Parathyroid adenoma (tissue), 2 donors: Measurements from ENCODE around the gene PATE2.

ENCODE experiments used
- H2AFZ ChIP-seq: fragments of 300-600 bp; sonication (generic); one replicate; pipeline ENCODE4 v1.7.0; 2017; ENCODE audit warnings: antibody characterized with exemption, mild to moderate bottlenecking
- H3K27ac ChIP-seq: fragments of 300-600 bp; sonication (generic); one replicate; pipeline ENCODE4 v1.7.0; 2017
- H3K27me3 ChIP-seq: fragments of 300-600 bp; sonication (generic); one replicate; pipeline ENCODE4 v1.7.0; 2017; ENCODE audit warnings: low read length; ENCODE audit not compliant: control insufficient read depth, insufficient read depth
- H3K36me3 ChIP-seq: fragments of 300-600 bp; sonication (generic); one replicate; pipeline ENCODE4 v1.7.0; 2017; ENCODE audit warnings: low read length; ENCODE audit not compliant: control insufficient read depth, insufficient read depth
- H3K4me1 ChIP-seq: fragments of 300-600 bp; sonication (generic); one replicate; pipeline ENCODE4 v1.7.0; 2017; ENCODE audit warnings: control low read depth
- H3K4me2 ChIP-seq: fragments of 300-600 bp; sonication (generic); one replicate; pipeline ENCODE4 v1.7.0; 2017; ENCODE audit warnings: low read length
- H3K4me3 ChIP-seq: fragments of 300-600 bp; sonication (generic); one replicate; pipeline ENCODE4 v1.7.0; 2017; ENCODE audit warnings: low read depth, low read length
- H3K79me2 ChIP-seq: fragments of 300-600 bp; sonication (generic); one replicate; pipeline ENCODE4 v1.7.0; 2017; ENCODE audit warnings: control low read depth
- H3K9ac ChIP-seq: fragments of 300-600 bp; sonication (generic); one replicate; pipeline ENCODE4 v1.7.0; 2017; ENCODE audit warnings: mild to moderate bottlenecking
- H3K9me3 ChIP-seq: fragments of 300-600 bp; sonication (generic); one replicate; pipeline ENCODE4 v1.7.0; 2017; ENCODE audit warnings: low read length; ENCODE audit not compliant: control insufficient read depth
- CTCF ChIP-seq: fragments of 300-600 bp; sonication (generic); IDR thresholded peaks from one replicate; pipeline ENCODE4 v1.7.0; 2017; ENCODE audit warnings: antibody characterized with exemption, mild to moderate bottlenecking
- donor health status: primary hyperparathyroidism.

PATE2 gene

DNA sequence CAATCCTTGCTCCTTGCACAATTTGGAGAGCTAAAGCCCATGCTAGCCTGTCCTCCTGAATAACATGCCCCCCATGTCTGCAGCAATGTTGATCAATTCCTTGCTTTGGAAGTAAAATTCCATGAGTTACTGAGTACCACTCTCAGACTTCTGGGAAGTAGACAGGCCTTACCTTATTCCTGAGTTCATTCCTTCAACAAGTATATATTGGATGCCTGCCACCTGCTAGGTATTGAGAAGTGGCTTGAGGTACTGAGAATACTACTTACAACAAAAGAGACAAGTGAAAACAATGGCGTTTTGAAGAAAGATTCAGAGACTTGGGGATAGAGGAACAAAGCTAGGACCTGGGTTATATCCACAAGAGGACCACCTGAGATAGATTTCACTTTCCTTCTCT is 12.4 kb downstream of the PATE2 start:
- H3K27ac ChIP-seq, result no peak overlapping the region
- H3K27me3 ChIP-seq, result no peaks in the 10 kb centered on the region
- no peaks in the 10 kb centered on the region for H3K79me2 ChIP-seq
- H3K9ac ChIP-seq, result no peak overlapping the region
- H3K4me2 ChIP-seq, result no peak overlapping the region
- H3K4me1 ChIP-seq, result no peaks in the 10 kb centered on the region
- H3K4me3 ChIP-seq, result no peak overlapping the region
- H3K9me3 ChIP-seq, result no peaks in the 10 kb centered on the region
- TF ChIP-seq CTCF, result no peak
- H2AFZ ChIP-seq, result no peak overlapping the region
- no peaks in the 10 kb centered on the region for H3K36me3 ChIP-seq

GRCh38 chr11:125763483-125763882 is 15.1 kb downstream of the PATE2 start:
- Histone ChIP-seq H3K27ac (no peak overlapping the region), H3K4me2 (no peak overlapping the region)
- no peak for TF ChIP-seq CTCF

DNA sequence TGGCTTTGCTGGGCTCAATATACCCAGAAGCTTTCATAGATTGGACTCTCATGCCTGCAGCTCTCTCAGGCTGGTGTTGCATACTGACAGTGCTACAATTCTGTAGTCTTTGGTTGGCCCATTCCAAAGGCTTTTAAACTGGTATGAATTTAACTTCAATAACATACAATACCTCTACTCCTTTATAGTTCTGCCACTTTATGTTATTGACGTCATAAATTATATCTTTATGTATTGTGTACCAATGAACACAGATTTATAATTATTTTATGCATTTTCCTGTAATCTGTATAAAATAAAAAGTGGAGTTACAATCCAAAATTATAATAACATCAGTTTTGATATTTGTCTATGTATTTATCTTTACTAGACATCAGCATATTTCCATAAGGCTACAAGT is 16.2 kb downstream of the PATE2 start:
- H2AFZ ChIP-seq, result no peak overlapping the region
- H3K27me3 ChIP-seq, result no peaks in the 10 kb centered on the region
- no peaks in the 10 kb centered on the region for H3K9me3 ChIP-seq
- no peak overlapping the region for H3K9ac ChIP-seq
- no peak overlapping the region for H3K4me3 ChIP-seq
- no peak overlapping the region for H3K27ac ChIP-seq
- no peaks in the 10 kb centered on the region for H3K79me2 ChIP-seq
- H3K36me3 ChIP-seq, result no peaks in the 10 kb centered on the region
- no peaks in the 10 kb centered on the region for H3K4me1 ChIP-seq
- no peak for TF ChIP-seq CTCF
- H3K4me2 ChIP-seq, result no peak overlapping the region

More at GRCh38 chr11:125763483-125763882, 15.1 kb downstream of the PATE2 start:
- no peaks in the 10 kb centered on the region for H3K36me3 ChIP-seq
- no peak overlapping the region for H3K9ac ChIP-seq
- no peaks in the 10 kb centered on the region for H3K9me3 ChIP-seq
- no peaks in the 10 kb centered on the region for H3K27me3 ChIP-seq
- no peak overlapping the region for H2AFZ ChIP-seq
- H3K4me1 ChIP-seq, result no peaks in the 10 kb centered on the region
- no peak overlapping the region for H3K4me3 ChIP-seq
- no peaks in the 10 kb centered on the region for H3K79me2 ChIP-seq

DNA sequence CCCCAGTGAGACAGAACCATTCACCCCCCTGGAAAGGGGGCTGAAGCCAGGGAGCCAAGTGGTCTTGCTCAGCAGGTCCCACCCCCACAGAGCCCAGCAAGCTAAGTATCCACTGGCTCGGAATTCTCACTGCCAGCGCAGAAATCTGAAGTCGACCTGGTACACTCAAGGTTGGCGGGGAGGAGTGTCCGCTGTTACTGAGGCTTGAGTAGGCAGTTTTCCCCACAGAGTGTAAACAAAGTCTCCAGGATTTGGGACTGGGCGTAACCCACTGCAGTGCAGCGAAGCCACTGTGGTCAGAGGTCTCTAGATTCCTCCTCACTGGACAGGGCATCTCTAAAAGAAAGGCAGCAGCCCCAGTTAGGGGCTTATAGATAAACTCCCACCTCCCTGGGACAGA is 22.6 kb downstream of the PATE2 start:
- no peaks in the 10 kb centered on the region for H3K4me1 ChIP-seq
- H2AFZ ChIP-seq, result no peak overlapping the region
- no peak overlapping the region for H3K4me2 ChIP-seq
- no peaks in the 10 kb centered on the region for H3K9me3 ChIP-seq
- H3K27me3 ChIP-seq, result no peaks in the 10 kb centered on the region
- H3K4me3 ChIP-seq, result no peak overlapping the region
- no peaks in the 10 kb centered on the region for H3K36me3 ChIP-seq
- H3K27ac ChIP-seq, result no peak overlapping the region
- H3K9ac ChIP-seq, result no peak overlapping the region
- H3K79me2 ChIP-seq, result no peaks in the 10 kb centered on the region
- TF ChIP-seq CTCF, result no peak

- Histone ChIP-seq H3K27ac (no peak overlapping the region), H3K9me3 (no peaks in the 10 kb centered on the region), H3K4me3 (no peak overlapping the region), H3K36me3 (no peaks in the 10 kb centered on the region), H3K4me1 (no peaks in the 10 kb centered on the region), H3K79me2 (no peaks in the 10 kb centered on the region), H3K4me2 (no peak overlapping the region), H2AFZ (no peak overlapping the region), H3K9ac (no peak overlapping the region), H3K27me3 (no peaks in the 10 kb centered on the region)
- TF ChIP-seq CTCF, result no peak
These were observed 28.0 kb downstream of the PATE2 start for GRCh38 chr11:125750629-125751028.
